IMR-90 (cell line): ENCODE data around the gene SPTLC1. TPM values are rescaled to one million over a fixed set of nuclear protein-coding genes. Genes with fewer than 3 reads are reported as not detected.

Experiments
- ATAC-seq: fragments of 200-7000 bp; cut with Tn5 transposase; 2 replicates; pipeline ENCODE4 v1.9.1; 2020; ENCODE audit warnings: low read depth, mild to moderate bottlenecking, moderate library complexity
- BruUV-seq: library from RNA; stranded (reverse); fragments of 400-500 nt; replicated peaks from 2 replicates; lab custom pipeline; 2021; lab: Mats Ljungman, UMichigan
- CTCF ChIA-PET: fragments of 300-600 bp; formaldehyde crosslinking; extraction: SDS; loops from one replicate; lab custom pipeline; 2021; ENCODE audit warnings: antibody characterized with exemption; lab: Yijun Ruan, JAX
- POLR2A ChIA-PET: fragments of 300-600 bp; sonication (Branson Sonifier 250); formaldehyde crosslinking; loops from one replicate; lab custom pipeline; 2022; ENCODE audit warnings: antibody characterized with exemption; ENCODE audit not compliant: unreplicated experiment; lab: Charles Lee
- DNase-seq: peaks from one replicate; pipeline ENCODE4 v3.0.0; 2013
- H2AFZ ChIP-seq: replicated peaks from 2 replicates; pipeline ENCODE3; 2013; ENCODE audit warnings: low read length, mild to moderate bottlenecking; ENCODE audit not compliant: poor library complexity
- H2AK5ac ChIP-seq: 2 replicates; pipeline ENCODE4 v1.6.1; 2013; ENCODE audit warnings: low read depth, low read length, inconsistent platforms
- H2AK9ac ChIP-seq: replicated peaks from 2 replicates; pipeline ENCODE3; 2013; ENCODE audit warnings: mild to moderate bottlenecking, low read depth, low read length, moderate library complexity; ENCODE audit not compliant: poor library complexity
- H2BK120ac ChIP-seq: 2 replicates; pipeline ENCODE4 v1.6.1; 2013; ENCODE audit warnings: low read depth, low read length, inconsistent platforms
- H2BK15ac ChIP-seq: 3 replicates; pipeline ENCODE4 v1.6.1; 2013; ENCODE audit warnings: low read depth, low read length, inconsistent platforms
- H2BK20ac ChIP-seq: 2 replicates; pipeline ENCODE4 v1.6.1; 2013; ENCODE audit warnings: low read depth, mild to moderate bottlenecking, inconsistent platforms, low read length, moderate library complexity
- H2BK5ac ChIP-seq: 2 replicates; pipeline ENCODE4 v1.6.1; 2013; ENCODE audit warnings: mild to moderate bottlenecking, low read depth, low read length, inconsistent platforms; ENCODE audit not compliant: poor library complexity, severe bottlenecking
- H3K14ac ChIP-seq: replicated peaks from 2 replicates; pipeline ENCODE4 v1.6.1; 2013; ENCODE audit warnings: low read depth, low read length, inconsistent platforms
- H3K18ac ChIP-seq: 2 replicates; pipeline ENCODE4 v1.6.1; 2013; ENCODE audit warnings: low read depth, low read length, control low read depth
- H3K23ac ChIP-seq: 2 replicates; pipeline ENCODE4 v1.6.1; 2013; ENCODE audit warnings: low read depth, low read length, inconsistent platforms
- H3K27ac ChIP-seq: 2 replicates; pipeline ENCODE4 v1.5.1; 2013; ENCODE audit warnings: mild to moderate bottlenecking, control low read depth, low read length; ENCODE audit not compliant: insufficient read depth
- H3K27me3 ChIP-seq: 2 replicates; pipeline ENCODE4 v1.6.1; 2013; ENCODE audit warnings: low read length; ENCODE audit not compliant: control insufficient read depth, insufficient read depth
- H3K36me3 ChIP-seq: 2 replicates; pipeline ENCODE4 v1.6.1; 2013; ENCODE audit warnings: low read length, mixed read lengths; ENCODE audit not compliant: control insufficient read depth, insufficient read depth
- H3K4ac ChIP-seq: 2 replicates; pipeline ENCODE4 v1.6.1; 2013; ENCODE audit warnings: low read depth, low read length, inconsistent platforms
- H3K4me1 ChIP-seq: 2 replicates; pipeline ENCODE4 v1.6.1; 2013; ENCODE audit warnings: low read length, mixed read lengths; ENCODE audit not compliant: control insufficient read depth, insufficient read depth
- H3K4me2 ChIP-seq: 2 replicates; pipeline ENCODE4 v1.6.1; 2013; ENCODE audit warnings: low read depth, mild to moderate bottlenecking, control low read depth, low read length, moderate library complexity
- H3K4me3 ChIP-seq: 2 replicates; pipeline ENCODE4 v1.5.1; 2013; ENCODE audit warnings: low read depth, mild to moderate bottlenecking, control low read depth, low read length, moderate library complexity; ENCODE audit not compliant: insufficient read depth
- H3K56ac ChIP-seq: 2 replicates; pipeline ENCODE4 v1.6.1; 2013; ENCODE audit warnings: low read length, inconsistent platforms; ENCODE audit not compliant: insufficient read depth; ENCODE audit errors: extremely low read depth
- H3K79me1 ChIP-seq, 2 experiments: 2 replicates each; pipeline ENCODE4 v1.6.1; 2013; ENCODE audit warnings: low read length in 2 of 2, inconsistent platforms in 1 of 2, low read depth in 1 of 2
- H3K9ac ChIP-seq: 2 replicates; pipeline ENCODE4 v1.6.1; 2013; ENCODE audit warnings: low read depth, low read length, control low read depth
- H3K9me1 ChIP-seq: 2 replicates; pipeline ENCODE4 v1.6.1; 2013; ENCODE audit warnings: low read length, inconsistent platforms; ENCODE audit not compliant: insufficient read depth
- H3K9me3 ChIP-seq: 2 replicates; pipeline ENCODE4 v1.6.1; 2013; ENCODE audit warnings: low read length; ENCODE audit not compliant: control insufficient read depth, insufficient read depth
- H4K20me1 ChIP-seq: 2 replicates; pipeline ENCODE4 v1.6.1; 2013; ENCODE audit warnings: low read length, inconsistent platforms; ENCODE audit not compliant: insufficient read depth
- H4K5ac ChIP-seq: 2 replicates; pipeline ENCODE4 v1.6.1; 2013; ENCODE audit warnings: mild to moderate bottlenecking, low read depth, low read length, control low read depth
- H4K8ac ChIP-seq, 2 experiments: 2 replicates each; pipeline ENCODE4 v1.6.1; 2013; ENCODE audit warnings: low read depth in 2 of 2, low read length in 2 of 2, control low read depth in 1 of 2, inconsistent platforms in 1 of 2
- H4K91ac ChIP-seq: 2 replicates; pipeline ENCODE4 v1.6.1; 2013; ENCODE audit warnings: low read depth, low read length, inconsistent platforms; ENCODE audit not compliant: insufficient read depth
- MAFK ChIP-seq: IDR thresholded peaks from 2 replicates; pipeline ENCODE4 v1.6.1; 2012; ENCODE audit warnings: low read depth, low read length, improper control_type of control experiment
- MAZ ChIP-seq: IDR thresholded peaks from 2 replicates; pipeline ENCODE4 v1.6.1; 2012; ENCODE audit warnings: low read depth, mild to moderate bottlenecking, low read length, improper control_type of control experiment, moderate library complexity, borderline replicate concordance
- MXI1 ChIP-seq: IDR thresholded peaks from 2 replicates; pipeline ENCODE4 v1.6.1; 2012; ENCODE audit warnings: low read depth, mild to moderate bottlenecking, low read length, moderate library complexity, borderline replicate concordance
- NFE2L2 ChIP-seq: fragments of 150-350 bp; IDR thresholded peaks from 2 replicates; pipeline ENCODE4 v1.6.1; 2016; ENCODE audit warnings: low read depth, mild to moderate bottlenecking, low read length
- POLR2A ChIP-seq: IDR thresholded peaks from 2 replicates; pipeline ENCODE4 v1.6.1; 2012; ENCODE audit warnings: mild to moderate bottlenecking, low read depth, low read length
- RAD21 ChIP-seq: IDR thresholded peaks from 2 replicates; pipeline ENCODE4 v1.6.1; 2012; ENCODE audit warnings: low read length, improper control_type of control experiment
- RFX5 ChIP-seq: IDR thresholded peaks from 2 replicates; pipeline ENCODE4 v1.8.0; 2012; ENCODE audit warnings: low read depth, mild to moderate bottlenecking, low read length, moderate library complexity
- SMC3 ChIP-seq: fragments of 150-350 bp; IDR thresholded peaks from 2 replicates; pipeline ENCODE4 v1.6.1; 2016; ENCODE audit warnings: low read depth, mild to moderate bottlenecking, antibody characterized with exemption, low read length, moderate library complexity
- WGBS, 2 experiments: methylation state at CpG; one replicate each; pipeline versions ENCODE4 v1.1.5 to v1.1.7; 2013; ENCODE audit warnings: missing lambda C conversion rate in 2 of 2; ENCODE audit not compliant: insufficient read length in 1 of 2; ENCODE audit errors: extremely low coverage in 2 of 2; 5-methylcytosine and 5-hydroxymethylcytosine counted together
- dilution Hi-C: fragments of 300-500 bp; cut with HindIII; formaldehyde crosslinking; loops from one replicate; pipeline ENCODE4 v1.14.3; 2018; ENCODE audit warnings: low sequenced_read_pairs; ENCODE audit not compliant: unreplicated experiment
- in situ Hi-C: fragments of 300-500 bp; cut with MboI; formaldehyde crosslinking; loops from 3 replicates; pipeline ENCODE4 v1.14.3; 2019; ENCODE audit warnings: low sequenced_read_pairs, inconsistent platforms, mixed read lengths
- intact Hi-C: fragments of 100-400 bp; cut with micrococcal nuclease; formaldehyde crosslinking; loops from 2 replicates; pipeline ENCODE4 v1.10.0; 2022
- polyA plus RNA-seq, 3 experiments: library from polyadenylated mRNA; depleted of rRNA; stranded (reverse); fragments of >200 nt; gene quantifications; 2 replicates each; pipeline ENCODE4 v1.2.3, GENCODE V29; 2012; ENCODE audit warnings: low replicate concordance in 1 of 3
- total RNA-seq: library from RNA; depleted of rRNA; stranded (reverse); fragments of >200 nt; gene quantifications from 2 replicates; pipeline ENCODE4 v1.2.3, GENCODE V29; 2012
- TF ChIP-seq, protein P1 (sequence below): conservative IDR thresholded peaks from 2 replicates; pipeline ENCODE4 v1.5.1; 2012; ENCODE audit warnings: mild to moderate bottlenecking, low read depth, low read length, improper control_type of control experiment
- TF ChIP-seq, protein P2 (sequence below): fragments of 150-350 bp; IDR thresholded peaks from 2 replicates; pipeline ENCODE4 v1.6.1; 2016; ENCODE audit warnings: low read depth, mild to moderate bottlenecking, low read length, moderate library complexity, borderline replicate concordance
- TF ChIP-seq, protein P3 (sequence below): fragments of 150-350 bp; IDR thresholded peaks from 2 replicates; pipeline ENCODE4 v1.6.1; 2017; ENCODE audit warnings: mild to moderate bottlenecking, antibody characterized with exemption, low read length, low read depth

The SPTLC1 gene
- total and polyA plus RNA-seq, 2 of the 4 experiments (the other 2 are of a cell fraction): 65.7 to 92.7 TPM

DNA sequence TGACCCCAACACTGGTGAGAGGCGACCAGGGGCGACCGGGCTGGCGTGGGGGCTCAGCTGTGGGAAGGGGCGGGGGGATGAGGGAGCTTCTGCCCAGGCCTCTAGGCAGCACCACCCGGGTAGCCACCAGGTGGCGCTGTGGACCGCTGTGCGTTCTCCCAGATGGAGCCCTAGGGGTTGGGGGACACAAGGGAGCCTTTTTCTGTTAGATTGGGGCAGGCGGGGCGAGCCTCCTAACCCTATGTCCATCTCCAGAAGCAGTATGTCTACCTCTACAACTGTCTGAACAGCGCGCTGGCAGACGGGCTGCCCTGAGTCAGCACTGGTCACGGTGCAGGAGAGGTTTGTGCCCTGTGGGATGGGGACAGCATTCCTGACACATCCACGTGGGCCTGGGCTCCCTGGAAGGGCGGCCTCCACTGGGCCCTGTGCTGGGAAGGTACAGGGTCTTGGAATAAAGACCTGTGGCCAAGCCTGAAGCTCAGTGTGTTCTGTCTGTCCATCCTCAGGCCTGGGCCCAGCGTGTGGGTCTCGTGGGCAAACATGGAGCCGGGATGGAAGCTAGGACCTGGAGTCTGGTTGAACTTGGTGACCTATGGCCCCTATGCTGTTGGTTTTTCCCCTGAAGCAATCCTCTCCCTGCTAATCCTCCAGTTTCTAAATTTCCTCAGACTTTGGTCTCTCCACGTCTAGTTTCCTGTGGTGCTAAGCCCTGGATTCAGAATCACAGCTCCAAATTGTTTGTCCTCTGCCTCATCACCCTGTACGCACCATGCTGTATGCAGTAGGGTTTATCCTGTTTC, 23.1 kb upstream of the SPTLC1 start:
- H3K4me1 ChIP-seq: peaks cover 35% of the 10 kb centered on the region
- peak overlapping the region; percentile 98 for H3K4ac ChIP-seq
- peak overlapping the region; percentile 99 for H2BK20ac ChIP-seq
- H3K56ac ChIP-seq: peak overlapping the region; percentile 30; the same call in 1 of the 2 replicates
- H3K9me1 ChIP-seq: 0 out of 2 replicates have a peak, but pooled peaks cover 3% of the 10 kb centered on the region
- TF ChIP-seq MAFK: no peak
- TF ChIP-seq, protein P1, sequence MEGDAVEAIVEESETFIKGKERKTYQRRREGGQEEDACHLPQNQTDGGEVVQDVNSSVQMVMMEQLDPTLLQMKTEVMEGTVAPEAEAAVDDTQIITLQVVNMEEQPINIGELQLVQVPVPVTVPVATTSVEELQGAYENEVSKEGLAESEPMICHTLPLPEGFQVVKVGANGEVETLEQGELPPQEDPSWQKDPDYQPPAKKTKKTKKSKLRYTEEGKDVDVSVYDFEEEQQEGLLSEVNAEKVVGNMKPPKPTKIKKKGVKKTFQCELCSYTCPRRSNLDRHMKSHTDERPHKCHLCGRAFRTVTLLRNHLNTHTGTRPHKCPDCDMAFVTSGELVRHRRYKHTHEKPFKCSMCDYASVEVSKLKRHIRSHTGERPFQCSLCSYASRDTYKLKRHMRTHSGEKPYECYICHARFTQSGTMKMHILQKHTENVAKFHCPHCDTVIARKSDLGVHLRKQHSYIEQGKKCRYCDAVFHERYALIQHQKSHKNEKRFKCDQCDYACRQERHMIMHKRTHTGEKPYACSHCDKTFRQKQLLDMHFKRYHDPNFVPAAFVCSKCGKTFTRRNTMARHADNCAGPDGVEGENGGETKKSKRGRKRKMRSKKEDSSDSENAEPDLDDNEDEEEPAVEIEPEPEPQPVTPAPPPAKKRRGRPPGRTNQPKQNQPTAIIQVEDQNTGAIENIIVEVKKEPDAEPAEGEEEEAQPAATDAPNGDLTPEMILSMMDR: peak; percentile 75
- TF ChIP-seq, protein P2, sequence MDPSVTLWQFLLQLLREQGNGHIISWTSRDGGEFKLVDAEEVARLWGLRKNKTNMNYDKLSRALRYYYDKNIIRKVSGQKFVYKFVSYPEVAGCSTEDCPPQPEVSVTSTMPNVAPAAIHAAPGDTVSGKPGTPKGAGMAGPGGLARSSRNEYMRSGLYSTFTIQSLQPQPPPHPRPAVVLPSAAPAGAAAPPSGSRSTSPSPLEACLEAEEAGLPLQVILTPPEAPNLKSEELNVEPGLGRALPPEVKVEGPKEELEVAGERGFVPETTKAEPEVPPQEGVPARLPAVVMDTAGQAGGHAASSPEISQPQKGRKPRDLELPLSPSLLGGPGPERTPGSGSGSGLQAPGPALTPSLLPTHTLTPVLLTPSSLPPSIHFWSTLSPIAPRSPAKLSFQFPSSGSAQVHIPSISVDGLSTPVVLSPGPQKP: no peak
- no peak for TF ChIP-seq MXI1
- peak; percentile 67 for TF ChIP-seq SMC3
- peak; percentile 58; the same call in 1 of the 2 replicates for TF ChIP-seq MAZ
- TF ChIP-seq, protein P3, sequence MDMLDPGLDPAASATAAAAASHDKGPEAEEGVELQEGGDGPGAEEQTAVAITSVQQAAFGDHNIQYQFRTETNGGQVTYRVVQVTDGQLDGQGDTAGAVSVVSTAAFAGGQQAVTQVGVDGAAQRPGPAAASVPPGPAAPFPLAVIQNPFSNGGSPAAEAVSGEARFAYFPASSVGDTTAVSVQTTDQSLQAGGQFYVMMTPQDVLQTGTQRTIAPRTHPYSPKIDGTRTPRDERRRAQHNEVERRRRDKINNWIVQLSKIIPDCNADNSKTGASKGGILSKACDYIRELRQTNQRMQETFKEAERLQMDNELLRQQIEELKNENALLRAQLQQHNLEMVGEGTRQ: no peak
- TF ChIP-seq NFE2L2: no peak
- no peak for TF ChIP-seq POLR2A
- TF ChIP-seq RFX5: no peak
- TF ChIP-seq RAD21: peak; percentile 79
- H3K27ac ChIP-seq: peak overlapping the region; percentile 18
- WGBS, 2 experiments: 0% methylated on average over 1 of the region's 22 CpGs; no CpG with 5 or more reads in 1 of the 2 experiments
- H3K14ac ChIP-seq: peak overlapping the region; percentile 83; the same call in 1 of the 2 replicates
- POLR2A ChIA-PET: interaction anchor here (0.6 kb wide), 1 partner anchor 104 kb away, joined by 3 read pairs; no protein-coding TSS in a partner anchor
- DNase-seq (peak; percentile 55), ATAC-seq (peak; percentile 53)
- H4K5ac ChIP-seq: peak overlapping the region; percentile 61
- peak overlapping the region; percentile 94 for H4K91ac ChIP-seq
- H4K8ac ChIP-seq: peak overlapping the region; percentile 70 to 96
- H3K79me1 ChIP-seq: peaks cover under 1 to 37% of the 10 kb centered on the region in 2 experiments; a peak in 3 of 4 replicates
- H3K23ac ChIP-seq: peak overlapping the region; percentile 56
- H2AFZ ChIP-seq: peak overlapping the region; percentile 88
- H4K20me1 ChIP-seq: no peaks in the 10 kb centered on the region
- BruUV-seq: no TSS peak
- peak overlapping the region; percentile 97; the same call in 2 of the 3 replicates for H2BK15ac ChIP-seq
- intact Hi-C loops (loop anchor here (1.0 to 5.0 kb wide), 3 partner anchors 108 to 654 kb away; no protein-coding TSS in a partner anchor), in situ Hi-C loops (loop anchor here (10.0 kb wide), 3 partner anchors 156 to 496 kb away; partner anchors contain the start of gene IARS1), dilution Hi-C loops (no loop called here)
- peak overlapping the region; percentile 69 for H2BK5ac ChIP-seq
- CTCF ChIA-PET: interaction anchor here (0.6 to 4.1 kb wide), 11 partner anchors 104 to 477 kb away, joined by 3 to 74 read pairs (median 4); no protein-coding TSS in a partner anchor
- H2BK120ac ChIP-seq: peak overlapping the region; percentile 99
- peak overlapping the region; percentile 30; the same call in 1 of the 2 replicates for H3K18ac ChIP-seq
- peak overlapping the region; percentile 96 for H2AK9ac ChIP-seq
- H3K9me3 ChIP-seq: no peaks in the 10 kb centered on the region
- H3K4me2 ChIP-seq: no peak overlapping the region
- peaks cover 7% of the 10 kb centered on the region for H3K36me3 ChIP-seq
- H3K27me3 ChIP-seq: no peaks in the 10 kb centered on the region
- H2AK5ac ChIP-seq: peak overlapping the region; percentile 99
- no peak overlapping the region for H3K9ac ChIP-seq
- no peak overlapping the region for H3K4me3 ChIP-seq
